Epithelial cell of esophagus (primary cell): ENCODE measurements around the gene CHRD.

ENCODE experiments used
- DNase-seq: peaks from one replicate; pipeline ENCODE4 v3.0.0; 2010; ENCODE audit warnings: low read depth
- H3K4me3 ChIP-seq: 2 replicates; pipeline ENCODE4 v1.5.1; 2011; ENCODE audit warnings: mild to moderate bottlenecking, low read length, control low read depth
- CTCF ChIP-seq: IDR thresholded peaks from 2 replicates; pipeline ENCODE4 v1.5.1; 2011; ENCODE audit warnings: low read depth, mild to moderate bottlenecking, low read length, control low read depth, inconsistent platforms; ENCODE audit not compliant: insufficient read depth; ENCODE audit errors: missing control alignments

Gene CHRD

GRCh38 chr3:184379358-184380184, at the start of gene CHRD:
TSS of gene CHRD (plus strand) at chr3:184380054. CDS start at chr3:184380319, 265 bp downstream.
- no peak within 1 kb of the TSS for H3K4me3 ChIP-seq
- no peak for DNase-seq
- no peak for TF ChIP-seq CTCF

GRCh38 chr3:184332370-184333090, 47.3 kb upstream of the CHRD start:
- DNase-seq: peak; percentile 95
- no peak for TF ChIP-seq CTCF
- H3K4me3 ChIP-seq: no peak overlapping the region

- no peak overlapping the region for H3K4me3 ChIP-seq
- TF ChIP-seq CTCF: no peak
- DNase-seq: no peak
These were observed 46.7 kb upstream of the CHRD start for GRCh38 chr3:184333190-184333589.

GRCh38 chr3:184333700-184334099, 46.2 kb upstream of the CHRD start:
- no peak for DNase-seq
- no peak overlapping the region for H3K4me3 ChIP-seq

GRCh38 chr3:184334470-184335158, 45.2 kb upstream of the CHRD start:
- no peak overlapping the region for H3K4me3 ChIP-seq
- peak; percentile 88 for DNase-seq
- no peak for TF ChIP-seq CTCF

More at GRCh38 chr3:184333700-184334099, 46.2 kb upstream of the CHRD start:
- TF ChIP-seq CTCF: no peak

GRCh38 chr3:184335291-184335660, 44.6 kb upstream of the CHRD start:
- H3K4me3 ChIP-seq: peak overlapping the region; percentile 1
- DNase-seq: no peak
- no peak for TF ChIP-seq CTCF
